Cardiac muscle cell (in vitro differentiated cells and primary cell): ENCODE measurements around the gene NCOA7. TPM values are rescaled to one million over a fixed set of nuclear protein-coding genes. Genes with fewer than 3 reads are reported as not detected.

ENCODE experiments used
- DNase-seq, 2 donors: peaks; one replicate each; pipeline versions ENCODE4 v3.0.0 to v3.0.0-alpha.2; 2010 to 2017; ENCODE audit warnings: low read depth in 1 of 2, low spot score in 1 of 2
- H3K27ac ChIP-seq: fragments of 200-600 bp; sonication (generic); 2 replicates; pipeline ENCODE4 v1.5.1; 2016
- H3K27me3 ChIP-seq: fragments of 200-600 bp; sonication (generic); 2 replicates; pipeline ENCODE4 v1.6.0; 2016; ENCODE audit warnings: control low read depth
- H3K36me3 ChIP-seq: fragments of 200-600 bp; sonication (generic); 2 replicates; pipeline ENCODE4 v1.5.1; 2016; ENCODE audit warnings: control low read depth
- H3K4me1 ChIP-seq: fragments of 200-600 bp; sonication (generic); 2 replicates; pipeline ENCODE4 v1.8.1; 2017; ENCODE audit warnings: low read depth, mild to moderate bottlenecking, mixed run types
- H3K4me3 ChIP-seq: fragments of 200-600 bp; sonication (generic); 2 replicates; pipeline ENCODE4 v1.5.1; 2016; ENCODE audit warnings: mild to moderate bottlenecking
- H3K9me3 ChIP-seq: fragments of 200-600 bp; sonication (generic); 2 replicates; pipeline ENCODE4 v1.5.1; 2017; ENCODE audit warnings: low read depth, mild to moderate bottlenecking, control low read depth
- polyA plus RNA-seq: library from polyadenylated mRNA; unstranded; fragments of >200 nt; fragmentation: Nextera tagmentation; extraction: Ambion mirVana; gene quantifications from 2 replicates; pipeline ENCODE4 v1.2.1, GENCODE V29; 2016
- total RNA-seq: library from RNA; depleted of rRNA; stranded (reverse); fragments of >200 nt; gene quantifications from 2 replicates; pipeline ENCODE4 v1.2.3, GENCODE V29; 2016
- TF ChIP-seq, protein P1 (sequence below): IDR thresholded peaks from 2 replicates; pipeline ENCODE4 v1.5.1; 2012; ENCODE audit warnings: low read depth, mild to moderate bottlenecking, low read length

NCOA7 gene
- total and polyA plus RNA-seq, 2 experiments from 2014 or later, result 4.2 to 5.8 TPM

DNA sequence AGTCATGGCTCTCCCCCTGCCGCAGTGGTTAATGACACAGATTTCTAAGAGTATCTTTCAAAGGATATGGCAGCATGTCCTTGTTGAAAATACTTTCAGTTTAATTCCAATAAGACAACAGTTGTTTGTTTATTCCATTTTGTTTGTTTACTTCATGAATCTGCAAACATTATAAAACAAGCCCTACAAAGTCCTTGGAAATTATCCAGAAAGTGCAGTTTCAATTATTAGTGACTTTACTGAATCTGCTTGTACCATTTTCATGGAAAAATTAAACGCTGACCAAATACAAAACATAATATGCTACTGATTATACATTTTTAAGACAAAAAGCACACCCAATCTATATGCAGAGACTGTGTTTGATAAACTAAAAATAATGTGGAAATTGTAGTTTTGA is 38.0 kb upstream of the NCOA7 start:
- Histone ChIP-seq H3K27ac (no peak overlapping the region), H3K4me1 (peaks cover 36% of the 10 kb centered on the region), H3K36me3 (peaks cover 42% of the 10 kb centered on the region), H3K4me3 (peak overlapping the region; percentile 84), H3K27me3 (no peaks in the 10 kb centered on the region), H3K9me3 (no peaks in the 10 kb centered on the region)
- TF ChIP-seq, protein P1, sequence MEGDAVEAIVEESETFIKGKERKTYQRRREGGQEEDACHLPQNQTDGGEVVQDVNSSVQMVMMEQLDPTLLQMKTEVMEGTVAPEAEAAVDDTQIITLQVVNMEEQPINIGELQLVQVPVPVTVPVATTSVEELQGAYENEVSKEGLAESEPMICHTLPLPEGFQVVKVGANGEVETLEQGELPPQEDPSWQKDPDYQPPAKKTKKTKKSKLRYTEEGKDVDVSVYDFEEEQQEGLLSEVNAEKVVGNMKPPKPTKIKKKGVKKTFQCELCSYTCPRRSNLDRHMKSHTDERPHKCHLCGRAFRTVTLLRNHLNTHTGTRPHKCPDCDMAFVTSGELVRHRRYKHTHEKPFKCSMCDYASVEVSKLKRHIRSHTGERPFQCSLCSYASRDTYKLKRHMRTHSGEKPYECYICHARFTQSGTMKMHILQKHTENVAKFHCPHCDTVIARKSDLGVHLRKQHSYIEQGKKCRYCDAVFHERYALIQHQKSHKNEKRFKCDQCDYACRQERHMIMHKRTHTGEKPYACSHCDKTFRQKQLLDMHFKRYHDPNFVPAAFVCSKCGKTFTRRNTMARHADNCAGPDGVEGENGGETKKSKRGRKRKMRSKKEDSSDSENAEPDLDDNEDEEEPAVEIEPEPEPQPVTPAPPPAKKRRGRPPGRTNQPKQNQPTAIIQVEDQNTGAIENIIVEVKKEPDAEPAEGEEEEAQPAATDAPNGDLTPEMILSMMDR, result no peak
- DNase-seq, result no peak

DNA sequence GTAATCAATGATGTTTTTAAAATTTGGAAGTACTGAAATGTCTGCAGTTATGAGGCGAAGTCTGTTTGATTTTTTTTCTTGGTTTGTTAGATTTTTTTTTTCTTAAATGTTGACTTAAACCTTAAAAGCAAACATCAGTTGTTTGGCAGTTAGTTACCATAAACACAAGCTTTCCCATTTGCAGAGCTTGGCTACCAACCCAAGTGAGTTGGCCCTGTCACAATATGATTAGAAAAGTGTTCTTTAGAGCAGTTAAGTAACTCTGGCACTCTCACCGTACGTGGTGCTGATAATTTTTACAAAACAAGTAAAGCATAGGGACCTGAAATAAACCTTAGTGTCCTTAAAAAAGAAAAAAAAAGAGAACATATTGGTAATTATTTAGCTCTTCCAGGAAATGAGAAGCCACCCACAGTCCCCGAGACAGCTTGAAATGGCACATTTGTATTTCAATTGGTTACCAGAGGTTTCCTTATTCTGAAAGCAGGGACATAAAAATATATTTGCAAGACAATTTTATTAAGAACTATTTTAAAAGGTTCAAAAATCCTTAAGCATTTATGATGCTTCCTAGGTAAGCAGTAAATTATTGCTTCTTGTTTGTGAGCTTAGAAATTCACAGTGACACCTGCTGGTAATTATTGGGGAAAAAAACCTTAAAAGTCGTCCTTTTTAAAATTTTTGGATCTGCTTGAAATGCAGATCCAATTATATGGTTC is 37.4 kb upstream of the NCOA7 start:
- H3K36me3 ChIP-seq, result peaks cover 46% of the 10 kb centered on the region
- no peaks in the 10 kb centered on the region for H3K9me3 ChIP-seq
- TF ChIP-seq, protein P1, result peak; percentile 44
- H3K4me1 ChIP-seq, result peaks cover 36% of the 10 kb centered on the region
- peak overlapping the region; percentile 84 for H3K4me3 ChIP-seq
- peak in 1 of 2 donors; percentile 63 for DNase-seq
- no peak overlapping the region for H3K27ac ChIP-seq
- no peaks in the 10 kb centered on the region for H3K27me3 ChIP-seq

DNA sequence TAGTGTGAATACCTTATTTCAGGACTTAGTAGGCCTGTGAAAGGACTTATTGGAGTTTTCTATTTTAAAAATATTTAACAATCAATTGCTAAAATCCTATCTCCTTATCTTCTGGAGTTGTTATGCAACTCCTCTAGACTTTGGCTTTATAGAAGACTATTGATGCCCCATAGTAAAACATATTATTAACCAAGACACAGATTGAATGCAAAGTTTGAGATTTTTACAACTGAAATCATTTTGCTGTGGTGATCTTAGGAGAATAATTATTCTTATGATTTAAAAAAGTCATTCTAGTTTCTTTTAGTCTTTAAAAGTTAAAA is 36.9 kb upstream of the NCOA7 start:
- H3K36me3 ChIP-seq, result peaks cover 51% of the 10 kb centered on the region
- DNase-seq, result no peak
- no peaks in the 10 kb centered on the region for H3K9me3 ChIP-seq
- H3K4me1 ChIP-seq, result peaks cover 36% of the 10 kb centered on the region
- TF ChIP-seq, protein P1, result no peak
- peak overlapping the region; percentile 84 for H3K4me3 ChIP-seq
- no peaks in the 10 kb centered on the region for H3K27me3 ChIP-seq
- peak overlapping the region; percentile 19 for H3K27ac ChIP-seq

DNA sequence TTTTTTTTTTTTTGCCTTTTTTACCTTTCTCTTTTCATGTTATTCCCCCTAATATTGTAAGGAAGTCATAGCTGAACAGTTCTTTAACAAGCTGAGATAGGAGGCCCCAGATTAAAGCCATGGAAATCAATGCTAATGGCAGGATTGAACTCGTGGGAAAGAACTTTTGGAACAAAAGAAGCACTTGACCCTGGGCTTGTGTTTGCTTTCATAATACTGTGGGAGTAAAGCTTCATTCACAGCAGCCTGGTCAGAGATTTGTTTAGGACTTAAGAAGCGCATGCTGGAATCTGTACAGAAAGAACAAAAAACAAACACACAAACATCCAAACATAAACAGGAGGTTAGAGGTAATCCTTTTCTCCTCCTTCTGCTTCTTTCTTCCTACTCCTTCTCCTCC is 36.2 kb upstream of the NCOA7 start:
- no peaks in the 10 kb centered on the region for H3K27me3 ChIP-seq
- no peaks in the 10 kb centered on the region for H3K9me3 ChIP-seq
- DNase-seq, result no peak
- H3K4me3 ChIP-seq, result no peak overlapping the region
- peaks cover 36% of the 10 kb centered on the region for H3K4me1 ChIP-seq
- peak overlapping the region; percentile 29 for H3K27ac ChIP-seq
- TF ChIP-seq, protein P1, result no peak
- H3K36me3 ChIP-seq, result peaks cover 58% of the 10 kb centered on the region

DNA sequence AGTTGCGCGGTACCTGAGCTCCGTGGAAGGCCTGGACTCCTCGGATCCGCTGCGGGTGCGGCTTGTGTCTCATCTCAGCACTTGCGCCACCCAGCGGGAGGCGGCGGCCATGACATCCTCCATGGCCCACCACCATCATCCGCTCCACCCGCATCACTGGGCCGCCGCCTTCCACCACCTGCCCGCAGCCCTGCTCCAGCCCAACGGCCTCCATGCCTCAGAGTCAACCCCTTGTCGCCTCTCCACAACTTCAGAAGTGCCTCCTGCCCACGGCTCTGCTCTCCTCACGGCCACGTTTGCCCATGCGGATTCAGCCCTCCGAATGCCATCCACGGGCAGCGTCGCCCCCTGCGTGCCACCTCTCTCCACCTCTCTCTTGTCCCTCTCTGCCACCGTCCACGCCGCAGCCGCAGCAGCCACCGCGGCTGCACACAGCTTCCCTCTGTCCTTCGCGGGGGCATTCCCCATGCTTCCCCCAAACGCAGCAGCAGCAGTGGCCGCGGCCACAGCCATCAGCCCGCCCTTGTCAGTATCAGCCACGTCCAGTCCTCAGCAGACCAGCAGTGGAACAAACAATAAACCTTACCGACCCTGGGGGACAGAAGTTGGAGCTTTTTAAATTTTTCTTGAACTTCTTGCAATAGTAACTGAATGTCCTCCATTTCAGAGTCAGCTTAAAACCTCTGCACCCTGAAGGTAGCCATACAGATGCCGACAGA is 31.4 kb upstream of the NCOA7 start:
- no peak overlapping the region for H3K4me3 ChIP-seq

More for the DNA sequence above, 31.4 kb upstream of the NCOA7 start:
- Histone ChIP-seq H3K36me3 (peaks cover 42% of the 10 kb centered on the region), H3K4me1 (peaks cover 24% of the 10 kb centered on the region), H3K27ac (peak overlapping the region; percentile 0), H3K9me3 (no peaks in the 10 kb centered on the region), H3K27me3 (no peaks in the 10 kb centered on the region)
- DNase-seq, result peak in 1 of 2 donors; percentile 42
- TF ChIP-seq, protein P1, result peak; percentile 14
